ENCODE measurements around the gene FBXW5.
A peak's percentile ranks its signal among the peaks of the same experiment; 100 is the strongest.

DNA sequence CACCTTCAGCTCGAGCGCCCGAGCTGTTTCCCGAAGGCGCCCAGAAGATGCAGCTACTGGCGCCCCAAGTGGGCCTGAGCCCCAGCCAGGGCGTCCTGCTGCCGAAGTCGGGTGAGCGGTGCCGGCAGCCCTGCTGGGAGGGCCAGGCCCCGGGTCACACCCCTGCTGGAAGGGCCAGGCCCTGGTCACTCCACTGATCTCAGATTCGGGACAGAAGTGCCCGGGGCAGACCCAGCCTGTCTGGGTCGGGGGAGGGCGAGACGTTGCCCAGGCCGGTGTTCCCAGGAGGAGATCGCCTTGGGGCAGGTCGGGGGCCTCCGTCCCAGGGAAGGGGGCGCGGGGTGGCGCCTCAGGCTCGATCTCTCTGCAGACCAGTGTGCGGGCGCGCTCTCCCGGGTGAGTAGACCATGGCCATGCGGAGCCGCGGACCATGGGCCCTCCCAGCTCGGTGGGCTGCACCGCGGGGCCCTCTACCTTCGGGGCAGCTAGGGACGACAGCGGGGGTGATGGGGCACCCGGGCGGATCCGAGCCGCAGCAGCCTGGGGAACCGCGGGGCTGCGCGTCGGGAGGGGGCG lies 40.6 kb upstream of the FBXW5 start:
- TF ChIP-seq EZH2 (IDR thresholded peaks at IDR 0.05; ENCODE audit: low read depth, unreplicated experiment) (peak; percentile 39), REST (IDR thresholded peaks at IDR 0.05; ENCODE audit: unreplicated experiment) (no peak), POLR2AphosphoS5 (IDR thresholded peaks at IDR 0.05; ENCODE audit: low read depth) (no peak), CREB1 (CRISPR knock-in tag; IDR thresholded peaks at IDR 0.05; ENCODE audit: low read depth) (no peak), EZH2phosphoT487 (IDR thresholded peaks at IDR 0.05; ENCODE audit: unreplicated experiment) (no peak)
- TF ChIP-seq, protein P1, sequence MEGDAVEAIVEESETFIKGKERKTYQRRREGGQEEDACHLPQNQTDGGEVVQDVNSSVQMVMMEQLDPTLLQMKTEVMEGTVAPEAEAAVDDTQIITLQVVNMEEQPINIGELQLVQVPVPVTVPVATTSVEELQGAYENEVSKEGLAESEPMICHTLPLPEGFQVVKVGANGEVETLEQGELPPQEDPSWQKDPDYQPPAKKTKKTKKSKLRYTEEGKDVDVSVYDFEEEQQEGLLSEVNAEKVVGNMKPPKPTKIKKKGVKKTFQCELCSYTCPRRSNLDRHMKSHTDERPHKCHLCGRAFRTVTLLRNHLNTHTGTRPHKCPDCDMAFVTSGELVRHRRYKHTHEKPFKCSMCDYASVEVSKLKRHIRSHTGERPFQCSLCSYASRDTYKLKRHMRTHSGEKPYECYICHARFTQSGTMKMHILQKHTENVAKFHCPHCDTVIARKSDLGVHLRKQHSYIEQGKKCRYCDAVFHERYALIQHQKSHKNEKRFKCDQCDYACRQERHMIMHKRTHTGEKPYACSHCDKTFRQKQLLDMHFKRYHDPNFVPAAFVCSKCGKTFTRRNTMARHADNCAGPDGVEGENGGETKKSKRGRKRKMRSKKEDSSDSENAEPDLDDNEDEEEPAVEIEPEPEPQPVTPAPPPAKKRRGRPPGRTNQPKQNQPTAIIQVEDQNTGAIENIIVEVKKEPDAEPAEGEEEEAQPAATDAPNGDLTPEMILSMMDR (conservative IDR thresholded peaks at IDR 0.05; ENCODE audit: low read depth in 2 of 2): no peak
- TF ChIP-seq, protein P2, sequence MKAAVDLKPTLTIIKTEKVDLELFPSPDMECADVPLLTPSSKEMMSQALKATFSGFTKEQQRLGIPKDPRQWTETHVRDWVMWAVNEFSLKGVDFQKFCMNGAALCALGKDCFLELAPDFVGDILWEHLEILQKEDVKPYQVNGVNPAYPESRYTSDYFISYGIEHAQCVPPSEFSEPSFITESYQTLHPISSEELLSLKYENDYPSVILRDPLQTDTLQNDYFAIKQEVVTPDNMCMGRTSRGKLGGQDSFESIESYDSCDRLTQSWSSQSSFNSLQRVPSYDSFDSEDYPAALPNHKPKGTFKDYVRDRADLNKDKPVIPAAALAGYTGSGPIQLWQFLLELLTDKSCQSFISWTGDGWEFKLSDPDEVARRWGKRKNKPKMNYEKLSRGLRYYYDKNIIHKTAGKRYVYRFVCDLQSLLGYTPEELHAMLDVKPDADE (IDR thresholded peaks at IDR 0.05): no peak
